ENCODE results near the gene NRG2. TPM values are rescaled to one million over a fixed set of nuclear protein-coding genes. Genes with fewer than 3 reads are reported as not detected.

NRG2 gene
- total and polyA plus RNA-seq, 2 of the 8 experiments (the other 6 are each of a cell fraction or from before 2014, with no cell fraction given) = 0.27 to 0.54 TPM

GRCh38 chr5:139808481-139809330 is 234.4 kb downstream of the NRG2 start:
- Histone ChIP-seq H3K23ac (ENCODE audit: insufficient read length) (no peak overlapping the region), H4K91ac (replicated peaks; ENCODE audit: insufficient read length, low read length) (no peak overlapping the region), H3K18ac (ENCODE audit: extremely low read depth, low read length) (no peak overlapping the region), H3K9me3 (ENCODE audit: insufficient read depth in 2 of 2, low read depth in 1 of 2, low read length in 1 of 2) (no peaks in the 10 kb centered on the region), H4K8ac (ENCODE audit: extremely low read depth, insufficient read depth, low read length) (no peak overlapping the region), H2BK120ac (replicated peaks; ENCODE audit: low read depth, low read length) (no peak overlapping the region), H3K79me1 (ENCODE audit: low read depth, low read length) (no peaks in the 10 kb centered on the region), H3K36me3 (ENCODE audit: control insufficient read depth in 2 of 4, insufficient read depth in 4 of 4, low read length in 3 of 4) (no peaks in the 10 kb centered on the region), H3K4me1 (replicated peaks in 1 of 4; ENCODE audit: control insufficient read depth in 3 of 4, insufficient read depth in 4 of 4, low read length in 3 of 4) (no peaks in the 10 kb centered on the region), H2AK5ac (ENCODE audit: low read depth, low read length) (no peak overlapping the region), H3K56ac (replicated peaks; ENCODE audit: insufficient read length, low read depth, low read length) (no peak overlapping the region), H3K23me2 (ENCODE audit: low read depth, low read length) (no peaks in the 10 kb centered on the region), H2AFZ (ENCODE audit: low read length) (no peak overlapping the region), H2BK5ac (ENCODE audit: low read depth, low read length) (no peak overlapping the region), H2BK12ac (ENCODE audit: low read depth, low read length) (no peak overlapping the region), H3K4ac (replicated peaks; ENCODE audit: insufficient read length, low read depth, low read length) (no peak overlapping the region), H2BK20ac (ENCODE audit: low read length) (no peak overlapping the region), H3K4me2 (ENCODE audit: insufficient read depth in 1 of 2, low read depth in 2 of 2, low read length in 2 of 2) (no peak overlapping the region), H3K27me3 (replicated peaks in 1 of 4; ENCODE audit: control insufficient read depth in 3 of 4, extremely low read depth in 1 of 4, insufficient read depth in 3 of 4, low read length in 3 of 4) (peaks cover 0 to 3% (median 1%) of the 10 kb centered on the region in 4 experiments; a peak in 1 of 7 replicates), H2BK15ac (ENCODE audit: low read length) (no peak overlapping the region), H3K27ac (ENCODE audit: low read depth, low read length) (no peak overlapping the region), H3K9ac (replicated peaks in 1 of 4; ENCODE audit: extremely low read depth in 1 of 4, low read depth in 3 of 4, low read length in 3 of 4) (no peak overlapping the region), H3K4me3 (ENCODE audit: extremely low read depth in 1 of 4, insufficient read depth in 2 of 4, low read depth in 3 of 4, low read length in 4 of 4) (no peak overlapping the region), H3K14ac (ENCODE audit: insufficient read length) (no peak overlapping the region), H3K79me2 (ENCODE audit: control insufficient read depth in 1 of 2, insufficient read depth in 2 of 2, low read length in 2 of 2) (no peaks in the 10 kb centered on the region), H4K5ac (ENCODE audit: insufficient read length, low read depth, low read length) (no peak overlapping the region), H4K20me1 (replicated peaks in 1 of 2; ENCODE audit: control insufficient read depth in 1 of 2, insufficient read depth in 2 of 2, low read length in 2 of 2) (peaks cover 0 to 4% of the 10 kb centered on the region in 2 experiments)
- CTCF ChIA-PET (ENCODE audit: partially characterized antibody) = interaction anchor here (1.4 to 9.2 kb wide), 7 partner anchors 11 to 52 kb away, joined by 5 to 68 read pairs (median 16); partner anchors contain the start of gene PSD2
- 0 out of 2 replicates have a peak, but pooled peaks have one; percentile 13 for TF ChIP-seq MAX (IDR thresholded peaks at IDR 0.05)
- TF ChIP-seq SIN3A (conservative IDR thresholded peaks at IDR 0.05 in 1 of 2, IDR thresholded peaks at IDR 0.05 in 1 of 2; ENCODE audit: low read depth in 1 of 2, low read length in 2 of 2) = 0 out of 4 replicates have a peak, but pooled peaks of 1 of the 2 experiments have one; percentile 71
- no peak for TF ChIP-seq BCL11A (IDR thresholded peaks at IDR 0.05; ENCODE audit: low read depth in 2 of 2, low read length in 2 of 2)
- no peak for FAIRE-seq
- POLR2A ChIA-PET (ENCODE audit: partially characterized antibody) = interaction anchor here (1.0 kb wide), 1 partner anchor 15 kb away, joined by 3 read pairs; no protein-coding TSS in a partner anchor
- WGBS, 2 experiments (ENCODE audit: extremely low coverage in 1 of 2, insufficient coverage in 1 of 2, insufficient read length in 1 of 2, insufficient replicate concordance in 2 of 2, low coverage in 1 of 2, low lambda C conversion rate in 2 of 2, missing lambda C conversion rate in 1 of 2) = 66% methylated on average over 17 of the region's 19 CpGs; no CpG with 5 or more reads in 1 of the 2 experiments
- peak in 1 of 2 experiments; percentile 88 for DNase-seq (ENCODE audit: low read depth in 1 of 2, low spot score in 2 of 2)

Data from H1 (cell line).